Stimulated activated CD8-positive, alpha-beta memory T cell treated with anti-CD3 and anti-CD28 coated beads, Interleukin-12 subunit alpha, Interleukin-12 subunit beta, amount 100 ng/mL, for 4 hours (primary cell): ENCODE data around the gene CES3.
"Not testable (repeated sequence)": the region's sequence is repeated elsewhere in the genome, so short reads cannot be mapped to it uniquely, and the experiment has no call there.

Experiments
- DNase-seq: peaks from one replicate; pipeline ENCODE4 v3.0.0-alpha.2; 2020; ENCODE audit warnings: low read depth

Gene CES3

GRCh38 chr16:66926961-66927436 lies 34.1 kb upstream of the CES3 start:
- no peak for DNase-seq

- no peak for DNase-seq
These were observed 33.0 kb upstream of the CES3 start for GRCh38 chr16:66927918-66928649.

GRCh38 chr16:66928702-66929388 lies 32.2 kb upstream of the CES3 start:
- no peak for DNase-seq

- DNase-seq = no peak
These were observed 30.9 kb upstream of the CES3 start for GRCh38 chr16:66930189-66930588.

GRCh38 chr16:66931665-66932064 lies 29.4 kb upstream of the CES3 start:
- no peak for DNase-seq

GRCh38 chr16:66932076-66932475 lies 29.0 kb upstream of the CES3 start:
- DNase-seq = no peak

GRCh38 chr16:66933776-66934137 lies 27.3 kb upstream of the CES3 start:
- no peak for DNase-seq

GRCh38 chr16:66934138-66934838 lies 26.8 kb upstream of the CES3 start, which contains the start of gene CIAO2B:
Gene CIAO2B (minus strand): TSS chr16:66934402. CDS start chr16:66934364, 38 bp downstream.
- DNase-seq = peak; percentile 86

GRCh38 chr16:66934839-66935313 lies 26.2 kb upstream of the CES3 start:
- DNase-seq = not testable (repeated sequence)

- DNase-seq = no peak
These were observed 25.6 kb upstream of the CES3 start, which contains the start of gene CES2 for GRCh38 chr16:66935314-66936011. Gene CES2 (plus strand): TSS chr16:66935516. CDS start chr16:66935636, 120 bp downstream.

- no peak for DNase-seq
These were observed 24.6 kb upstream of the CES3 start for GRCh38 chr16:66936462-66936861.

- no peak for DNase-seq
These were observed 24.0 kb upstream of the CES3 start for GRCh38 chr16:66936889-66937554.

- DNase-seq = no peak
These were observed 23.2 kb upstream of the CES3 start for GRCh38 chr16:66937725-66938337.

GRCh38 chr16:66939366-66939765 lies 21.7 kb upstream of the CES3 start:
- no peak for DNase-seq

- no peak for DNase-seq
These were observed 20.8 kb upstream of the CES3 start for GRCh38 chr16:66940236-66940635.

GRCh38 chr16:66942981-66943380 lies 18.1 kb upstream of the CES3 start:
- no peak for DNase-seq

- DNase-seq = no peak
These were observed 17.5 kb upstream of the CES3 start for GRCh38 chr16:66943426-66944053.

GRCh38 chr16:66944054-66944441 lies 17.0 kb upstream of the CES3 start:
- no peak for DNase-seq

GRCh38 chr16:66944971-66945370 lies 16.1 kb upstream of the CES3 start:
- DNase-seq = not testable (repeated sequence)

- DNase-seq = no peak
These were observed 15.1 kb upstream of the CES3 start for GRCh38 chr16:66945939-66946338.
